ENCODE measurements around the gene TSPAN32.
"Not testable (repeated sequence)": the region's sequence is repeated elsewhere in the genome, so short reads cannot be mapped to it uniquely, and the experiment has no call there.

Gene TSPAN32

DNA sequence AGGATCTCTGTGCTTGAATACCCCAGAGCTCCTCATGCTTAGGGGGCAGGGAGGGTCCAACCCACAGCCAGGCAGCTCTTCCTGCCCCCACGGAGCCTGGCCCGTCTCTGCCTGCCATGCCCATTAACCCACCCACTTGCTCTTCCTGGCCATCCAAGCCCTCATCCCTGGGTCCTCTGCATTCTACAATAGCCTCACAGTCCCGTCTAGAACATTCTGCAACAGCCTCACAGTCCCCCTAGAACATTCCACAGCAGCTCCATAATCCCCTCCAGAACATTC lies 15.1 kb downstream of the TSPAN32 start:
- DNase-seq: no peak

DNA sequence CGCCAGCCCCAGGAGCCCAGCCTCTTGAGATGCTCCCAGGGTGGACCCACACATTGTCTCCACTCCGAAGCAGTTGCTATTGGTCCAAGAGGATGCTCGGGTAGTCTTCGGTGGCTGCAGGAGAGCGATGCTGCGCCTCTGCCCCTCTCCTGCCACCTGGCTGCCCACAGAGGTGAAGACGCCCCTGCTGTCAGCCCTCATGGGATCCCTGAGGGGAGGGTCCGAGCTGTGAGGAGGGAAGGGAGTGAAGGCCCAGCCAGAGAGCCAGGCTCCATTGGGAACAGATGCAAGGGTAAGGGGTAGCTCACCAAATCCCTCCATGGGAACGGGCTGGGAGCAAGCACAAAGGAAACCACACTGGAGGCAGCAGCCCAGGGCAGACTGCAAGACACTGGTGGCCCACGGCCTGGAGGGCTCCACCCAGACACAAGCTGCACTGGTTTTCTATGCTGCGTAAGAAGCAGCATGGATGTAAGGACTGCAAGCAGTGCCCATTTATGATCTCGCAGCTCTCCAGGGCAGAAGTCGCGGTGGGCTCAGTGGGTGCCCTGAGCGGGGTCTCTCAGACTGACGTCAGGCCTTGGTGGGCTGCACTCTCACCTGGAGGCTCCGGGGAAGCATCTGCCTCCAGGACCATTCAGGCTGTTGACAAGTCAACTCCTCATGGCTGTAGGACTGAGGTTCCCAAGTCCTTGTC lies 15.7 kb downstream of the TSPAN32 start:
- DNase-seq: no peak

DNA sequence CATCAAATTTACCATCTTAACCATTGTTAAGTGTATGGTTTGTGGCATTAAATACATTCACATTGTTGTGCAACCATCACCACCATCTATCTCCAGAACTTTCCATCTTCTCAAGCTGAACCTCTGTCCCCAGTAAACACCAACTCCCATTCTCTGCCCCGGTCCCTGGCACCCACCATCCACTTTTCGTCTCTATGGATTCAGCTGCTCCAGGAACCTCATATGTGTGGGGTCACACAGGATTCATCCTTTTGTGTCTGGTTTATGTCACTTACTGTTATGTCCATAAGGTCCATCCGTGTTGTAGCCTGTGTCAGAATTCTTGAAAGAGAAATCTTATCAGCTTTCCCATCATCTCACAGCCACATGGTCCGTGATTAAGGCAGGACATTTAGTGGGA lies 16.3 kb downstream of the TSPAN32 start:
- DNase-seq: no peak

DNA sequence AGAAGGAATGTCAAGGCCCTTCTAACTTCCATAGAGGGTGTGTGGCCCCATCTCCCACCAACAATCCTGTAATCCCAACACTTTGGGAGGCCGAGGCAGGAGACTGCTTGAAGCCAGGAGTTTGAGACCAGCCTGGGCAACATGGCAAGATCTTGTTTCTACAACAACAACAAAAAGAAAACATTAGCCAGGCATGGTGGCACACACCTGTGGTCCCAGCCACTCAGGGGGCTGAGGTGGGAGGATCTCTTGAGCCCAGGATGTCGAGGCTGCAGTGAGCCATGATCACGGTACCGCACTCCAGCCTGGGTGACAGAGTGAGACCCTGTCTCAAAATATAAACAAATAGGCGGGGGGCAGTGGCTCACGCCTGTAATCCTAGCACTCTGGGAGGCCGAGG lies 16.9 kb downstream of the TSPAN32 start:
- no peak for DNase-seq

DNA sequence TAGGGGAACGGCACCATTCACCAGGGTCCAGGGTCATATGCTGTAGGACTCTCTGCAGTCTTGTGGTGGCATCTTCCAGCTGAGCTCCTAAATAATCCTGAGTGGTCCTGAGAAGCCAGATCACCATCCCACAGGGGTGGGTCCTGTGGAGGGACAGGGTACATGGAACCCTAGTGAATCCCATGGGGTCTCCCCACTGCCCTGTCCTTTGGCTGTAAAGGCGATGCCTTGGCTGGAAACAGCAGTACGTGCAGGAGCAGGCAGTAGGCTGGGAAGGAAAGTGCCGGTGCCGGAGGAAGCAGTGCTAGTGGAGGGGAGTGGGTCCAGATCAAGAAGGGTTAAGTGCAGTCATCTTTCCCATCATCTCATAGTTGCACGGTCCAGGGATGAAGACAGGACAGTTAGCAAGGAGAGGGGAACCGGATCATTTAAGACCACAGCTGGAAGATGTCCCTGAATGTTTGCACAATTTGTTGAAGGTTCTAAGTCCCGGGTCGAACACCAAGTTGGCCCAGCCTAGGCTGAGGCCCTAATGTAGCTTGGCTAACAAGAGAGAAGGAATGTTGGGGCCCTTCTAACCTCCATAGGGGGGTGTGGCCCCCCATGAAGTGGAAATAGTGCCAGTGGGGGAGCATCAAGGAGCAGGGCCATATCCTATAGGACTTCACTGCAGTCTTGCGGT lies 18.1 kb downstream of the TSPAN32 start:
- no peak for DNase-seq

DNA sequence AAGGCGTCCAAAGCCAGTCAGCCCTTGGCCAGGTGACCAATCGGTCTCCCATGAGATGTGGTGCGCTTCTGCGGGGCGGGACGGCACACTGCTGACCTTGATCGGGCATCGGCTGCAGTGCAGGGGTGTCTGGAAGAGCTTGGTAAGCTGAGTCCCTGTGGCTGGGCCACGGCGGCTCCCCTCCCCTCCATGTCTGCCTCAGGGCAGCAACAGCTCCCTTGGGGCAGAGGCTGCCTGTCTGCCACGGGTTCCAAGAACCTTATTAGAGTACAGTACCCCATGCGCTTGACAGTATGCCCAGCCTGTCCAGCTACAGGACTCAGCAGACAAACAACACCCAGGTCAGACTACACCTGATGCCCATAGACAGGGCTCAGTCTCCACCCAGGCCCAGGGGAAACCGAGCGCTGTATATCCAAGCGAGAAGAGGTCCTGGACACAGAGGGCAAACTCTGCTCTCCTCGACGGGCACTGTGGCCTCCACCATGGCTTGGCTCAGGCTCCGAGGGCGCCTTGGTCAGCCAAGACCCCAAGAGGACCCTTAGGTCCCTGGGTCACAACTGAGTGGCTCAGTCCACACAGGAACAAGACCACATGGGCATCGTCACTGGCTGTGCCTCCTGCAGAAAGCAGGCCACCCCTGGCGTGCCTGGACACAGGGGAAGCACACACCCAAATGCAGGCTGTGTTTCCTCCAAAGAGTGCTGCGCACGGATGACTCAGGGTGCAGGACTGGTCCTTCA lies 18.9 kb downstream of the TSPAN32 start:
- no peak for DNase-seq

DNA sequence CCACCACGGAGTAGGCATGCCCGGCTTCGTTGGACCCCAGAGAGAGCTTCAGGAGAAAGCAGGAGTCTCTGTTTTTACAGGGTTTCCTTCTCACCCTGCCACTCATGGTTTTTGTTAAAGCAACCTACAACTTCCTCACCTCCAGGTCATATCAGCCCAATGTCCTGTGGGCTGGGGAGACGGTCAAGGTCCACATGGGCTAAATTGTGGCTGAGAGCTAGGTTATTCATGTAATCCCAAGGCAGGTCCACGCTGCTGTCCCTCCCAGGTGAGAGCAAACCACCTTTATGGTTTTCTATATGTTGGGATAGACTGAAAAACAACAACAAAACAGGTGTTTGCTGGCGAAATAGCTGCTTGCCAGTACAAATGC lies 19.5 kb downstream of the TSPAN32 start:
- DNase-seq: no peak

DNA sequence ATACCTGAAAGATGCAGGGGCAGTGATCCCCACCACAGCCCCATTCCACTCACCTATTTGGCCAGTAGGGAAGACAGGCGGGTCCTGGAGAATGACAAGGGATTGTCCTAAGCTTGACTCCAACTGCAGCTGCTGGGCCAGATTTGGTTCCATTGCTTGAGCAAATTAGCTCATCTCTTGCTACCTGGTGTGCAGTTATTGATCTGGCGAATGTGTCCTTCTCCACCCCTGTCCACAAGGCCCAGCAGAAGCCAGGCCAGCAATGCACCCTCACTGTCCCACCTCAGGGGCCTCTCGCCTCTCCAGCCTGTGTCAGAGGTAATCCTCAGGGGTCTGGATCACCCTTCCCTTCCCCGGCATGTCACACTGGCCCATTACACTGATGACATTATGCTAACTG lies 23.3 kb downstream of the TSPAN32 start:
- DNase-seq: no peak

DNA sequence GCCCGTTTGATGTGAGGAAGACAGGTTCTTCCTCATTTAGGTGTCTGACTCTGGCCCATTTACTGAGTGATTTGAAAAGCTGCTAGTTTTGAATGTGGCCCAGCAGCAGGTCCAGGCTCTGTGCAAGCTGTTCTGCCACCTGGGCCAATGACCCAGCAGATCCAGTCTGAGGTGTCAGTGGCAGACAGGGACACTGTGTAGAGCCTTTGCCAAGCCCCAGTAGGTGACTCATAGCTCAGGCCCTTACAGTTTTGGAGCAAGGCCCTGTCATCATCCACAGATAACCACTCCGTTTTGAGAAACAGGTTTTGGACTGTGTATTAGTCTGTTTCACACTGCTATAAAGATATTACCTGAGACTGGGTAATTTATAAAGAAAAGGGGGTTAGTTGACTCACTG lies 23.9 kb downstream of the TSPAN32 start:
- DNase-seq: no peak

DNA sequence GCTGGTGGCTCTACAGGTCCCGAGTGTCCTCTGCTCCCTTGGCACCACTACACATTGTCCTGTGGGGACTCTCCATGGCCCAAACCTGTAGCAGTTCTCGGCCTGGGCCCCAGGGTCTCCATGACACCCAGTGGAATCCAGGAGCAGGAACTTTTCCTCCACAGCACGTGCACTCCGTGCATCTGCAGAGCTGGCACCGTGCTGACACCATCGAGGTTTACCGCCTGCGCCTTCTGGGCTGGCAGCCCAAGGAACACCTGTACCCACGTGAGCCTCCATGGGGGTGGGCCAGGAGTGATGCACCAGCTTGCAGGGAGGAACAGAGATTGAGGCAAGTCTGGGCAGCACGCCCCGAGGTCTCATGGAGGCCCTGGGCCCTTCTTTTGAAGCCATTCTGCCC lies 25.2 kb downstream of the TSPAN32 start:
- no peak for DNase-seq

DNA sequence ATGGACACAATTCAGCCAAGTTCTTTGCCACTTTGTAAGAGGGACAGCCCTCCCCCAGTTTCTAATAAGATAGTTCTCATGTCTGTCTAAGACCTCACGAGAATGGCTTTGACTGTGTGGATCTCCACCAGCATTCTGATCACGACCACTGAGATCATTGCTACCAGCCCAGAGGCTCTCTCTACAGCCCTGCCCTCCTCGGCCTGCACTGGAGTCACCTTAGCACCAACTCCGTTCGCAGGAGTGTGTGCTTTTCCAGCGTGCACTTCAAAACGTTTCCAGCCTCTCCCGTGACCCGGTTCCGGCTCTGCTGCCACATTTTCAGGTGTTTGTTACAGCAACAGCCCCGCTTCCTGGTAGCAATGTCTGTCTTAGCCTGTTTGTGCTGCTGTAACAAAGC lies 26.2 kb downstream of the TSPAN32 start:
- DNase-seq: no peak

DNA sequence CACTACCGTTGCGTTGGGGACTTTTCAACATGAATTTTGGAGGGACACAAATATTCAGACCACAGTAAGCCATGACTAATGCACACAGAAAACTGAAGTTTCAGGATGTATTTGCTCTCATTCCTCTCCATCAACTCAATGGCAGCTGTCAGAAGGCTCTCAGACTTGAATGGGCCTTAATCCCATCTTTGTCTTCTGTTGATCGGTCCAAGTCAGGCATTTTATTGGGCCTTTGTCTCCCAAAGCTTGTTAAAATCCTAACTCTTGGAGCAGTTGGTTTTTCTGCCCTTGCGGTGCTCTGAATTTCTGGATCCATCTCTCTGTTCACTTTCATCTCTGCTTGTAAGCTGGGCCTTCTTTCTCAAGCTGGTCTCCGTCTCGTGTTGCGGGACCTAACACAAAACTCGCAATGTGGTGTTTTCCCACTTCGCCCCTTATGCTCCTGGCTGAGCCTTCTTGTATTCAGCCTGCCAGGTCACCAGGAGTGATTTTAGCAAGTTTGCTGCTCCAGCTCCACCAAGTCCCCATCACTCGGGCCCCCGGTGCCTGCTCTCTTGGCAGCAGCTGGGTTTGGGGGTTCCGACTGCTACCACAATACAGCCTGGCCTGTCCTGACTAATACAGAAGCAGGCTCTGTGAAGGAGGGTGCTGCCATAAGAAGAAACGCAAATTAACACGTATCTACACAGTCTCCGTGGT lies 27.0 kb downstream of the TSPAN32 start:
- no peak for DNase-seq

DNA sequence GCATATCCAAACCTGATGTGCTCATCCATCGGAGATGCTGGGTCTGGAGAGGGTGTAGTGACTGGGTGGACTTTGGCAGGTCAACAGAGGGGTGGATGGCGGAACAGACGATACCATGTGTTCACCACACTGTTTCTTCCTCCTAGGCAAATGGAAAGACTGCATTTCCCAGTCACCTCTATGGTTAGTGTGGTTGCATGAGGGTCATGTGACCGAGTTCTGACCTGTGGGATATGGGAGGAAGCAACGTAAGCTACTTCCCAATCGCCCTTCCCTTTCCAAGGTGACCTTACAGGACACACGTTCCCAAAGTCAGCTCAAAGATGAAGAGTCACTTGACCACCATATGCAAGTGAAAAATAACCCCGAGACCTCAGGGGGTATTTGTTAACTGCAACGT lies 27.7 kb downstream of the TSPAN32 start:
- no peak for DNase-seq

DNA sequence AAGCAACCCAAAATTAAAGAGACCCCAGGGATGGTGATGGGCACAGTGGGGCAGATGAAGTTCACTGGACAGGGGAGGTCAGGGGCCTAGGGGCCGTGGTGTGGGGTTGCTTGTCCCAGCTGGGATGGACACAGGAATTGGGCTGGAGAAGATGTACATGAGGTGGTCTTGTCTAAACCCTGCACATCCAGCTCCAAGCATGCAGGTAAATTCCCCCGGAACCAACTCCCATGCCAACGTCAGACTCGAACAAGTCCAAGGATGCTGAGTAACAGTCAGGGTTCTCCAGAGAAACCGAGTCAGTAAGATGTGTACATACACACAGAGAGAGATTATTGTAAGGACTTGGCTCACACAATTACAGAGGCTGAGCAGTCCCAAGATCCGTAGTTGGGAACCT lies 28.9 kb downstream of the TSPAN32 start:
- no peak for DNase-seq

DNA sequence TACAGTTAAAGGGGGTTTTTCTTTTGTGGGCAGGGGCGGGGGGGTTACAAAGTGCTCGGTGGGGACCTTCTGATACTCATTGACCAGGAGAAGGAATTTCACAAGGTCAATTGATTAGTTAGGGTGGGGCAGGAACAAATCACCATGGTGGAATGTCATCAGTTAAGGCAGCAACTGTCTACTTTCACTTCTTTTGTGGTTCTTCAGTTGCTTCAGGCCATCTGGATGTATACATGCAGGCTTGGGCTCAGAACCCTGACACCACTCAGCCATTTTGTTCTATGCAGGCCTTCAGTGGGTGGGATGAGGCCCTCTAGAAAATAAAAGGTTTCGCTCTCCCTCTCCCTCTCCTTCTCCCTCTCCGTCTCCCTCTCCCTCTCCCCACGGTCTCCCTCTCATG lies 29.6 kb downstream of the TSPAN32 start:
- DNase-seq: no peak

DNA sequence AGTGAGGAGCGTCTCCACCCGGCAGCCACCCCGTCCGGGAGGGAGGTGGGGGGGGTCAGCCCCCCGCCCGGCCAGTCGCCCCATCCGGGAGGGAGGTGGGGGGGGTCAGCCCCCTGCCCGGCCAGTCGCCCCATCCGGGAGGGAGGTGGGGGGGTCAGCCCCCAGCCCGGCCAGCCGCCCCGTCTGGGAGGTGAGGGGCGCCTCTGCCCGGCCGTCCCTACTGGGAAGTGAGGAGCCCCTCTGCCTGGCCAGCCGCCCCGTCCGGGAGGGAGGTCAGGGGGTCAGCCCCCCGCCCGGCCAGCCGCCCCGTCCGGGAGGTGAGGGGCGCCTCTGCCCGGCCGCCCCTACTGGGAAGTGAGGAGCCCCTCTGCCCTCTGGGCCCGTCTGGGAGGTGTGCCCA lies 30.8 kb downstream of the TSPAN32 start:
- DNase-seq: not testable (repeated sequence)

DNA sequence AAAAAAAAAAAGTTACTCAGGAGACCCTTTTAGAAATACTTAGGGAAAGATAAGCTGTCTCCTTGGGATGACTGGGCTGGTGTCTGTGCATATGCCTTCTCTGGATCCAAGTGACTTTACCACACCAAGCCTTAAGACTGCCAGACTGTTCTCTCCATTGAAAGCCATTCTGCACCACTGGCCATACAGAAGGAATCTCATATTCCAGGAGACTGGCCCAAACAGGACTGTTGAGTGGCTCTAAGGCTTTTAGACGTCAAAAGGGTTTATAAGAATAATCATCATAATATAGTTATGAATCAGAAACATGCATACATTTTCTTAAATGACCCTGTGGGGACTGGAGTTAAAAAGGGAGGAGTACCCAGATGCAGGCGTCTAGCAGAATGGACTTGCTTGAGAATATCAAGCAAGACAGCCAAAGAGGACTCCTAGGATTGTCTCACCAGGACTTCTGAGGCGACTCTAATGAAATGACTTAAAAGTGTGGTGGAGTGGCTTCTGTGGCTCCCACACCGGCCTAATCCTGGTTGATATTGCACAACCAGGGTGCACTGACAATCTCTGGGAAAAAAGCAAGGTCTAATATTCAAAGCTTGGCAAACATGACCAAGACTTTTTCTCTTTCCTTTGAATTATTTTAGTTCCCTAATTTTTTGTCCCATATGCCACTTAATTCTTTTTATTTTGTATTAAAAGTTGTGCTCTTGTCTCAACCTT lies 31.8 kb downstream of the TSPAN32 start:
- DNase-seq: not testable (repeated sequence)

DNA sequence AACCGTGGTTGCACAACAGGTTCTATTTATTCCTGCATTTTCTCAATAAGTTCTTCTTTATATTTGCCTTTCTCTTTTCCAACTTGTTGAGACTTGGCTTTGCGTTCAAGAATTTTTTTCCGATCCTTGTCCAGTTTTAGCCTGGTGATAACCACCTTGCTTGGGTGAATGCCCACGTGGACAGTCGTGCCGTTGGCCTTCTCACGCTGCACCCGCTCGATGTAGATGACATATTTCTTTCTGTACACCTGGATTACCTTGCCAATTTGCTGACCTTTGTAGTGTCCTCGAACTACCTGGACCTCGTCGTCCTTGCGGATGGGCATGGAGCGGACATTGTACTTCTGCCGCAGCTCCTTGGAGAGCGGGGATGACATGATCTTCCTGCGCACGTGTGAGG lies 33.5 kb downstream of the TSPAN32 start:
- DNase-seq: not testable (repeated sequence)

DNA sequence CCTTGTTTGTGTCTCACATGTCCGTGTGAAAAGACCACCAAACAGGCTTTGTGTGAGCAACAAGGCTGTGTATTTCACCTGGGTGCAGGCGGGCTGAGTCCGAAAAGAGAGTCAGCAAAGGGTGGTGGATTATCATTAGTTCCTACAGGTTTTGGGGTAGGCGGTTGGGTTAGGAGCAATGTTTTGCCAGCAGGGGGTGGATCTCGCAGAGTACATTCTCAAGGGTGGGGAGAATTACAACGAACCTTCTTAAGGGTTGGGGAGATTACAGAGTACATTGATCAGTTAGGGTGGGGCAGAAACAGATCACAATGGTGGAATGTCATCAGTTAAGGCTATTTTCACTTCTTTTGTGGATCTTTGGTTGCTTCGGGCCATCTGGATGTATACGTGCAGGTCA lies 36.9 kb downstream of the TSPAN32 start:
- DNase-seq: not testable (repeated sequence)

DNA sequence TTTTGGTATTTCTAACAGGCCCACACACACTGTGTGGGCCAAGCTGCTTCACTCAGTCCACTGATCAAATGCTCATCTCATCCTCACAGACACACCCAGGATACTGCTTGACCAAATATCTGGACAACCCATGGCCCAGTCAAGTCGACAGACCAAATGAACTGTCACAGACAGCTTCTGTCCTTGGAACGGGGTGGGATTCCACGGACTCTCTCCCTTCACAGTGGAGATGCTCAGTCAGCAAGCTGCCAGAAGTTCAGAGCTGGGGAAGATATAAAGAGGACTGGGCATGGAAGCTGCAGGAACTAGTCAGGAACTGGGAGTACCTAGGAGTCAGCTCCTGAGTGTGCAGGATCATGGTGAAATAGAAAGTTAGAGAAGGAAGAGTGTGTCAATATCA lies 40.7 kb downstream of the TSPAN32 start:
- DNase-seq: no peak

DNA sequence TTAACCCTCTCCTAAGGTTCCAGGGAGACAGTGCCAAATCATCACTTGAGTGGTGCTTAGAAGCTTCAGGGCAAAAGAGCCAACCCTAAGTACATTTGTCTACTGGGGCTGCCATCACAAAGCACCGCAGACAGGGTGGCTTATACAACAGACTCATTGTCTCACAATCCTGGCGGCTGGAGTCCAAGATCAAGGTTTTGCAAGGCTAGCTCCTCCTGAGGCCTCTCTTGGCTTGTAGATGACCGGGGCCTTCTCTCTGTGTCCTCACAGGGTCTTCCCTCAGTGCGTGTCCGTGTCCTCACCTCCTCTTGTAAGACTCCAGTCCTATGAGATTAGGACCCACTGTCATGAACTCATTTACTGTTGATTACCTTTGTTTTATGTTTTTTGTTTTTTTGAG lies 41.2 kb downstream of the TSPAN32 start:
- DNase-seq: no peak

DNA sequence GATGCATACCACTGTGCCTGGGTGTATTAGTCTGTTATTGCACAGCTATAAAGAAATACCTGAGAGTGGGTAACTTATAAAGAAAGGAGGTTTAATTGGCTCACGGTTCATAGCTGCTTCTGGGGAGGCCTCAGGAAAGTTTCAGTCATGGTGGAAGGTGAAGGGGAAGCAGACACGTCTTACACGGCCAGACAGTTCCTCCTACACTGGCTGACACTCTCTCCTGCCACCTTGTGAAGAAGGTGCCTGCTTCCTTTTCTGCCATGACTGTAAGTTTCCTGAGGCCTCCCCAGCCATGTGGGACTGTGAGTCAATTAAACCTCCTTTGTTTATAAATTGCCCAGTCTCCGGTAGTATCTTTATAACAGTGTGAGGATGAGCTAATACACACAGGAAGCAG lies 41.7 kb downstream of the TSPAN32 start:
- no peak for DNase-seq

DNA sequence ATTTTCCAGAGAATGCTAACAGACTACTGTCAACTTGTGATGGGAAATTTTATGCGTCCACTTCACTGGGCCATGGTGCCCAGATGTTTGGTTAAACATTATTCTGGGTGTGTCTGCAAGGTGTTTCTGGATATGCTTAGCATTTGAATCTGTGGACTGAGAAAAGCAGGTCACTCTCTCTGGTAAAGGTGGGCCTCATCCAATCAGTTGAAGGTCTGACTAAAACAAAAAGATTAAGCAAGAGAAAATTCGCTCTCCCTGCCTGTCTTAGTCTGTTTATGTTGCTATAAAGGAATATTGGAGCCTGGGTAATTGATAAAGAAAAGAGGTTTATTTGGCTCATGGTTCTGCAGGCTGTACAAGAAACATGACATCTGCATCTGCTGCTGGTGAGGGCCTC lies 43.2 kb downstream of the TSPAN32 start:
- no peak for DNase-seq

Data from cortex of kidney (tissue), 1 donor.